Lower lobe of right lung (tissue), 2 donors: ENCODE measurements around the gene LSM10. TPM values are rescaled to one million over a fixed set of nuclear protein-coding genes. Genes with fewer than 3 reads are reported as not detected.

ENCODE experiments used
- ATAC-seq, 2 donors: fragments of 200-7000 bp; cut with Tn5 transposase; one replicate each; pipeline ENCODE4 v1.9.1; 2020 to 2022; ENCODE audit warnings: mild to moderate bottlenecking in 2 of 2, moderate library complexity in 2 of 2
- DNase-seq: peaks from one replicate; pipeline ENCODE4 v3.0.0-alpha.2; 2020
- H3K27ac ChIP-seq: fragments of 200-600 bp; one replicate; pipeline ENCODE4 v1.8.0; 2022
- H3K27me3 ChIP-seq: fragments of 200-600 bp; one replicate; pipeline ENCODE4 v1.8.0; 2022; ENCODE audit warnings: low read depth
- H3K36me3 ChIP-seq: fragments of 200-600 bp; one replicate; pipeline ENCODE4 v1.8.0; 2022; ENCODE audit warnings: mild to moderate bottlenecking
- H3K4me1 ChIP-seq: fragments of 200-600 bp; one replicate; pipeline ENCODE4 v1.8.0; 2022
- H3K4me3 ChIP-seq: fragments of 200-600 bp; one replicate; pipeline ENCODE4 v1.8.0; 2022; ENCODE audit warnings: mild to moderate bottlenecking
- H3K9me3 ChIP-seq: fragments of 200-600 bp; one replicate; pipeline ENCODE4 v1.8.0; 2022
- intact Hi-C: fragments of 100-400 bp; cut with DNase I; formaldehyde crosslinking; loops from one replicate; pipeline ENCODE4 v1.11.0; 2022
- total RNA-seq: library from RNA; stranded (reverse); fragmentation: NEBNext Ultra II Directional; extraction: Animal tissue kit (Norgen Biotek cat#: 25700); gene quantifications from one replicate; pipeline ENCODE4 v1.2.1, GENCODE V29; 2021
- TF ChIP-seq, protein P1 (sequence below): fragments of 200-600 bp; IDR thresholded peaks from one replicate; pipeline ENCODE4 v1.8.0; 2022; ENCODE audit warnings: antibody characterized with exemption, mild to moderate bottlenecking
- donor health status: DM: no; HTN: yes; CAD: no; lungs with severe emphysema.

LSM10 gene
- total RNA-seq, 1 donor from 2014 or later = 44.5 TPM

DNA sequence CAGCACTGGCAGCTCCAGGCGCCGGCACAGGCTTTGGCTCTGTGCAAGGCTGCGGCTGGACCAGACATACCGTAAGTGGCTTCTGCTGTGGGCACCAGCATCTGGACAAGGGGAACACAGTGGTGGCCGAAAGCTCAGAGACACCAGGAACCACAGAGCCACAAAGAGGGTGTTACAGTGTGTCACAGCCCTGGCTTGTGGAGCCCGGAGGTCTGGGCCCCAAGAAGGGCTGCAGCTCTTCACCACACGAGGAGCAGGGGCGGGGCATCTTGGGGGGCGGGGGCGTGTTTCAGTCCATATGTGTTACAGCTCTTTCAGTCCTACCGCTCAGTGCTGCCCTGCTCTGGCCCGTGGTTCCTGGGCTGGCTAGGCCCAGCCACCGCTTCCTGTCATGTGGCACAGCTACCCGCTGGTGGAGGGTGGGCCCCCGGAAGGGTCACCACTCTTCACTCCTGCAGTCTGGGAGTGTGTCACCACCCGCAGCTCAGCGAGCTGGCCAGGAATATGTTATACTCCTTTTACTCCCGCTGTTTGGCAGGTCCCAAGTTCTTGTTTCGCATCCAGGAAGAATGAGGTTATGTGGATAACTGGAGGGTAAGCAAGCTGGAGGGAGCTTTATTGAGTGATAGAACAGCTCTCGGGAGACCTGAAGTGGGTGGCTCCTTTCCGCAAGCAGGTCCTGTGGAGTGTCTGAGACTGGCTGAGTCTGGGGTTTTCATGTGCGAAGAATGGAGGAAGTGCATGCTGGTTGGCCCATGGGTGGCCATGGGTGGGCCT, 3.3 kb upstream of the LSM10 start:
- ATAC-seq (peak; percentile 72 to 90), DNase-seq (peak; percentile 92)
- Histone ChIP-seq H3K36me3 (no peaks in the 10 kb centered on the region), H3K4me1 (peaks cover 32% of the 10 kb centered on the region), H3K27me3 (no peaks in the 10 kb centered on the region), H3K4me3 (peak overlapping the region; percentile 51), H3K27ac (peak overlapping the region; percentile 77), H3K9me3 (no peaks in the 10 kb centered on the region)
- TF ChIP-seq, protein P1, sequence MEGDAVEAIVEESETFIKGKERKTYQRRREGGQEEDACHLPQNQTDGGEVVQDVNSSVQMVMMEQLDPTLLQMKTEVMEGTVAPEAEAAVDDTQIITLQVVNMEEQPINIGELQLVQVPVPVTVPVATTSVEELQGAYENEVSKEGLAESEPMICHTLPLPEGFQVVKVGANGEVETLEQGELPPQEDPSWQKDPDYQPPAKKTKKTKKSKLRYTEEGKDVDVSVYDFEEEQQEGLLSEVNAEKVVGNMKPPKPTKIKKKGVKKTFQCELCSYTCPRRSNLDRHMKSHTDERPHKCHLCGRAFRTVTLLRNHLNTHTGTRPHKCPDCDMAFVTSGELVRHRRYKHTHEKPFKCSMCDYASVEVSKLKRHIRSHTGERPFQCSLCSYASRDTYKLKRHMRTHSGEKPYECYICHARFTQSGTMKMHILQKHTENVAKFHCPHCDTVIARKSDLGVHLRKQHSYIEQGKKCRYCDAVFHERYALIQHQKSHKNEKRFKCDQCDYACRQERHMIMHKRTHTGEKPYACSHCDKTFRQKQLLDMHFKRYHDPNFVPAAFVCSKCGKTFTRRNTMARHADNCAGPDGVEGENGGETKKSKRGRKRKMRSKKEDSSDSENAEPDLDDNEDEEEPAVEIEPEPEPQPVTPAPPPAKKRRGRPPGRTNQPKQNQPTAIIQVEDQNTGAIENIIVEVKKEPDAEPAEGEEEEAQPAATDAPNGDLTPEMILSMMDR = no peak
- intact Hi-C loops = no loop called here

DNA sequence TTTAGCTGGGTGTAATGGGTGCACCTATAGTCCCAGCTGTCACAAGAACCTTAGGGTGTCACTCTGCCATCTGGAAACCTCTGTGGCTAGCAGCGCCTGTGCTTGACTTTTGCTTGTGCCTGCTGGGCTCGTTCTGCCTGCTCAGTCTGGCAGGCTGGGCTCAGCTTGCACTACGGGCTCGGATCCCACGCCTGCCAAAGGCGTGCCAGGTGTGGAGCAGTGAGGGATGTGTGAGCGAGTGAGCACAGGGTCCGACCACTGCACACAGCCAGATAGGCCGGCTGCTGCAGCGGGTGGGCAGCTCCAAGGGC, 2.8 kb upstream of the LSM10 start:
- H3K9me3 ChIP-seq = no peaks in the 10 kb centered on the region
- intact Hi-C loops = no loop called here
- peaks cover 32% of the 10 kb centered on the region for H3K4me1 ChIP-seq
- H3K27me3 ChIP-seq = no peaks in the 10 kb centered on the region
- H3K36me3 ChIP-seq = no peaks in the 10 kb centered on the region
- H3K27ac ChIP-seq = peak overlapping the region; percentile 77
- peak overlapping the region; percentile 51 for H3K4me3 ChIP-seq
- DNase-seq (no peak), ATAC-seq (no peak)
- TF ChIP-seq, protein P1 = no peak

DNA sequence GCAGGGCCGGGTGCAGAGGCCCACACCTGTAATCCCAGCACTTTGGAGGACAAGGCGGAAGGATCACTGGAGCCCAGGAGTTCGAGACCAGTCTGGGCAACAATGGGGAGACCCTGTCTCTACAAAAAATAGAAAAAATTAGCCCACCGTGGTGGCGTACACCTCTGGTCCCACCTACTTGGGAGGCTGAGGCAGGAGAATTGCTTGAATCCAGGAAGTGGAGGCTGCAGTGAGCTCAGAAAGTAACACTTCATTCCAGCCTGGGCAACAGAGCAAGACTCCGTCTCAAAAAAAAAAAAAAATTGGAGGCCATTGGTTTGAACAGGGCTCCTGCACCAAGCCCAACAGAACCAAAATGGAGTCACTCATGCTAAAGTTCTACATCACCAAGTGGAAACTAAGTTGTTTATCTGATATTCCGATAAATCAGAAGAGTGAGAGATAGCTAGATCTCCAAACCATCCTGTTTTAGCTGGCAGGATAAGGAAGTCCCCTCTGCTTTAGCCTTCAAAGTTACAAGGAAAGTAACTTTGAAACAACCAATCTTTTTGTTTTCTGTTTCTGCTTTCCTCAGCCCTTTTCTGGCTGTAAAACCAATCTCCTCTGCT, 766 bp upstream of the LSM10 start:
- Histone ChIP-seq H3K4me3 (peak overlapping the region; percentile 88), H3K4me1 (peaks cover 32% of the 10 kb centered on the region), H3K9me3 (no peaks in the 10 kb centered on the region), H3K27ac (peak overlapping the region; percentile 96), H3K36me3 (peaks cover 8% of the 10 kb centered on the region), H3K27me3 (no peaks in the 10 kb centered on the region)
- intact Hi-C loops = no loop called here
- TF ChIP-seq, protein P1 = no peak
- no peak for ATAC-seq
- no peak for DNase-seq

DNA sequence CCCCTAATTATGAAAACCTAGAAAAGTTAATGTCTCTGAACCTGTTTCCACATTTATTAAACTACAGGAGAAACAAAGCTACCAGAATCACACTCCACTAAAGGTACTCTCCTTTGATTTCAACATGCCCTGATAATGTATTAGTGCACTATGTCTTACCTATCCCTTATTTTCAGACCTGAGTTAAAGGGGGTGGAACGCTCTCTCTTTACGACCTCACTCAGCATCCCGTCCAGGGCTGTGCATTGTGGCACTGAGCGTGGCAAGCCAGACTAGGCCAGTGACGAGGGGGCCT, 678 bp downstream of the LSM10 start:
- Histone ChIP-seq H3K9me3 (no peaks in the 10 kb centered on the region), H3K36me3 (peaks cover 22% of the 10 kb centered on the region), H3K27ac (peak overlapping the region; percentile 96), H3K4me3 (peak overlapping the region; percentile 88), H3K4me1 (peaks cover 30% of the 10 kb centered on the region), H3K27me3 (no peaks in the 10 kb centered on the region)
- TF ChIP-seq, protein P1 = no peak
- intact Hi-C loops = no loop called here
- ATAC-seq (peak; percentile 59 to 66), DNase-seq (no peak)

DNA sequence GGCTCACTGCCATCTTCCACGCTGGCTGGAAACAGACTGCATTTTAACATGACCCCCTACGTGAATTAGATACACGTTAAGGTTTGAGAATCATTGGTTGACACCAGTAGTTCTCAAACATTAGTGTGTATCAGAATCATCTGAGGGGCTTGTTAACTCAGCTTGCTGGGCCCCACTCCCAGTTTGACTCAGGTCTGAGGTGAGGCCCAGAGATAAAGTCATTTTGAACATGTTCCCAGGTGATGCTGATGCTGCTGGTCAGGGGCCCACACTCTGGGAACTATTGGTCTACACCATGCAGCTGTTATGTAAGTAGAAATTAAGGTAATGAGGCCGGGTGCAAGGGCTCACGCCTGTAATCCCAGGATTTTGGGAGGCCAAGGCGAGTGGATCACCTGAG, 1.3 kb downstream of the LSM10 start:
- TF ChIP-seq, protein P1 = no peak
- no peaks in the 10 kb centered on the region for H3K27me3 ChIP-seq
- no peaks in the 10 kb centered on the region for H3K9me3 ChIP-seq
- DNase-seq (no peak), ATAC-seq (no peak)
- intact Hi-C loops = no loop called here
- H3K27ac ChIP-seq = peak overlapping the region; percentile 96
- H3K4me1 ChIP-seq = peaks cover 24% of the 10 kb centered on the region
- H3K36me3 ChIP-seq = peaks cover 29% of the 10 kb centered on the region
- H3K4me3 ChIP-seq = peak overlapping the region; percentile 88
